ENCODE data around the gene HDAC4.

HDAC4 gene

GRCh38 chr2:239113615-239114014 lies 287.2 kb downstream of the HDAC4 start:
- Histone ChIP-seq H3K27me3 (ENCODE audit: insufficient read depth, low read length) (no peaks in the 10 kb centered on the region), H3K4me1 (ENCODE audit: insufficient read depth, low read length, severe bottlenecking) (no peaks in the 10 kb centered on the region), H3K9ac (ENCODE audit: low read length) (no peak overlapping the region), H3F3A (ENCODE audit: insufficient read depth, low read length) (no peaks in the 10 kb centered on the region), H3K9me3 (ENCODE audit: low read length) (no peaks in the 10 kb centered on the region), H4K20me1 (ENCODE audit: insufficient read depth, low read length) (no peaks in the 10 kb centered on the region), H3K4me2 (ENCODE audit: low read length) (no peak overlapping the region), H3K9me2 (ENCODE audit: low read depth, low read length) (no peaks in the 10 kb centered on the region), H3K27ac (ENCODE audit: low read depth, low read length, poor library complexity, severe bottlenecking) (no peak overlapping the region), H3K36me3 (ENCODE audit: insufficient read depth, low read length) (no peaks in the 10 kb centered on the region), H3K4me3 (ENCODE audit: low read depth, low read length, poor library complexity, severe bottlenecking) (no peak overlapping the region), H2AFZ (ENCODE audit: low read length) (no peak overlapping the region), H3K79me2 (ENCODE audit: insufficient read depth, low read length) (no peaks in the 10 kb centered on the region)
- no peak for TF ChIP-seq CTCF (IDR thresholded peaks at IDR 0.05; ENCODE audit: low read length)
- TF ChIP-seq EZH2 (IDR thresholded peaks at IDR 0.05; ENCODE audit: borderline replicate concordance, low read length): no peak

GRCh38 chr2:239113171-239113570 lies 287.6 kb downstream of the HDAC4 start:
- no peak overlapping the region for H3K27ac ChIP-seq (ENCODE audit: low read depth, low read length, poor library complexity, severe bottlenecking)
- no peak overlapping the region for H3K9ac ChIP-seq (ENCODE audit: low read length)
- no peaks in the 10 kb centered on the region for H3F3A ChIP-seq (ENCODE audit: insufficient read depth, low read length)
- no peak overlapping the region for H2AFZ ChIP-seq (ENCODE audit: low read length)
- H4K20me1 ChIP-seq (ENCODE audit: insufficient read depth, low read length): no peaks in the 10 kb centered on the region
- no peaks in the 10 kb centered on the region for H3K36me3 ChIP-seq (ENCODE audit: insufficient read depth, low read length)
- H3K4me2 ChIP-seq (ENCODE audit: low read length): no peak overlapping the region
- H3K9me3 ChIP-seq (ENCODE audit: low read length): no peaks in the 10 kb centered on the region
- no peaks in the 10 kb centered on the region for H3K9me2 ChIP-seq (ENCODE audit: low read depth, low read length)
- no peaks in the 10 kb centered on the region for H3K79me2 ChIP-seq (ENCODE audit: insufficient read depth, low read length)
- H3K27me3 ChIP-seq (ENCODE audit: insufficient read depth, low read length): no peaks in the 10 kb centered on the region
- H3K4me1 ChIP-seq (ENCODE audit: insufficient read depth, low read length, severe bottlenecking): no peaks in the 10 kb centered on the region
- no peak overlapping the region for H3K4me3 ChIP-seq (ENCODE audit: low read depth, low read length, poor library complexity, severe bottlenecking)
- TF ChIP-seq CTCF (IDR thresholded peaks at IDR 0.05; ENCODE audit: low read length): no peak
- no peak for TF ChIP-seq EZH2 (IDR thresholded peaks at IDR 0.05; ENCODE audit: borderline replicate concordance, low read length)

- Histone ChIP-seq H3K4me3 (ENCODE audit: low read depth, low read length, poor library complexity, severe bottlenecking) (no peak overlapping the region), H4K20me1 (ENCODE audit: insufficient read depth, low read length) (no peaks in the 10 kb centered on the region), H3K9me3 (ENCODE audit: low read length) (no peaks in the 10 kb centered on the region), H3K27ac (ENCODE audit: low read depth, low read length, poor library complexity, severe bottlenecking) (no peak overlapping the region), H3F3A (ENCODE audit: insufficient read depth, low read length) (no peaks in the 10 kb centered on the region), H3K79me2 (ENCODE audit: insufficient read depth, low read length) (no peaks in the 10 kb centered on the region), H3K4me2 (ENCODE audit: low read length) (no peak overlapping the region), H3K4me1 (ENCODE audit: insufficient read depth, low read length, severe bottlenecking) (no peaks in the 10 kb centered on the region), H3K36me3 (ENCODE audit: insufficient read depth, low read length) (no peaks in the 10 kb centered on the region), H3K27me3 (ENCODE audit: insufficient read depth, low read length) (no peaks in the 10 kb centered on the region), H3K9me2 (ENCODE audit: low read depth, low read length) (no peaks in the 10 kb centered on the region), H3K9ac (ENCODE audit: low read length) (no peak overlapping the region), H2AFZ (ENCODE audit: low read length) (no peak overlapping the region)
- TF ChIP-seq CTCF (IDR thresholded peaks at IDR 0.05; ENCODE audit: low read length) (no peak), EZH2 (IDR thresholded peaks at IDR 0.05; ENCODE audit: borderline replicate concordance, low read length) (no peak)
Observed at GRCh38 chr2:239112127-239112774, 288.6 kb downstream of the HDAC4 start.
